ENCODE measurements around the gene SYCE1. TPM values are rescaled to one million over a fixed set of nuclear protein-coding genes. Genes with fewer than 3 reads are reported as not detected.
A peak's percentile ranks its signal among the peaks of the same experiment; 100 is the strongest.
"Not testable (repeated sequence)": the region's sequence is repeated elsewhere in the genome, so short reads cannot be mapped to it uniquely, and the experiment has no call there.

The SYCE1 gene
- polyA plus RNA-seq, 1 donor (not counting 4 experiments of a cell fraction or from before 2014, with no cell fraction given) = not detected

GRCh38 chr10:133608855-133609254 is 43.5 kb upstream of the SYCE1 start:
- no peaks in the 10 kb centered on the region for H3K9me1 ChIP-seq (ENCODE audit: control insufficient read depth, extremely low read depth, insufficient read depth, low read length)
- DNase-seq (ENCODE audit: low read depth, low spot score) = no peak
- no peak overlapping the region for H3K4me2 ChIP-seq (ENCODE audit: control insufficient read depth, extremely low read depth, insufficient read depth, low read depth, low read length)
- dilution Hi-C loops (cut with MboI; ENCODE audit: extremely low pct_ligation_motif_present, low sequenced_read_pairs) = no loop called here
- H3K79me2 ChIP-seq (ENCODE audit: control insufficient read depth, insufficient read depth, low read length) = no peaks in the 10 kb centered on the region
- no peak overlapping the region for H3K9ac ChIP-seq (ENCODE audit: control insufficient read depth, extremely low read depth, insufficient read depth, low read length)
- peak in 2 of 3 experiments; percentile 34 to 43 for TF ChIP-seq CTCF (optimal IDR thresholded peaks at IDR 0.05 in 1 of 3, IDR thresholded peaks at IDR 0.05 in 1 of 3, conservative IDR thresholded peaks at IDR 0.05 in 1 of 3; ENCODE audit: extremely low read depth in 1 of 3, insufficient read depth in 2 of 3, low read length in 3 of 3)
- TF ChIP-seq EZH2 (IDR thresholded peaks at IDR 0.05; ENCODE audit: low read length) = no peak
- no peak for FAIRE-seq
- no peak overlapping the region for H3K27ac ChIP-seq (ENCODE audit: control insufficient read depth, insufficient read depth, low read length)
- no peaks in the 10 kb centered on the region for H3K27me3 ChIP-seq (ENCODE audit: control insufficient read depth, extremely low read depth, insufficient read depth, low read length)
- no peaks in the 10 kb centered on the region for H4K20me1 ChIP-seq (ENCODE audit: control insufficient read depth, extremely low read depth, insufficient read depth, low read length)
- H2AFZ ChIP-seq (ENCODE audit: control insufficient read depth, low read length) = no peak overlapping the region
- no peaks in the 10 kb centered on the region for H3K9me3 ChIP-seq (ENCODE audit: control insufficient read depth, low read depth, low read length)
- H3K4me1 ChIP-seq (ENCODE audit: control insufficient read depth, extremely low read depth, insufficient read depth, low read length) = no peaks in the 10 kb centered on the region
- no peaks in the 10 kb centered on the region for H3K36me3 ChIP-seq (ENCODE audit: control insufficient read depth in 2 of 2, extremely low read depth in 1 of 2, insufficient read depth in 2 of 2, low read length in 2 of 2)
- no peak overlapping the region for H3K4me3 ChIP-seq (ENCODE audit: control insufficient read depth in 2 of 3, extremely low read depth in 1 of 3, insufficient read depth in 2 of 3, low read depth in 1 of 3, low read length in 3 of 3)

GRCh38 chr10:133603434-133603833 is 38.1 kb upstream of the SYCE1 start:
- H3K9me1 ChIP-seq (ENCODE audit: control insufficient read depth, extremely low read depth, insufficient read depth, low read length); H4K20me1 ChIP-seq (ENCODE audit: control insufficient read depth, extremely low read depth, insufficient read depth, low read length); H3K27ac ChIP-seq (ENCODE audit: control insufficient read depth, insufficient read depth, low read length); H3K27me3 ChIP-seq (ENCODE audit: control insufficient read depth, extremely low read depth, insufficient read depth, low read length); H3K36me3 ChIP-seq (ENCODE audit: control insufficient read depth in 2 of 2, extremely low read depth in 1 of 2, insufficient read depth in 2 of 2, low read length in 2 of 2); H3K4me1 ChIP-seq (ENCODE audit: control insufficient read depth, extremely low read depth, insufficient read depth, low read length); H3K4me2 ChIP-seq (ENCODE audit: control insufficient read depth, extremely low read depth, insufficient read depth, low read depth, low read length); H2AFZ ChIP-seq (ENCODE audit: control insufficient read depth, low read length); H3K79me2 ChIP-seq (ENCODE audit: control insufficient read depth, insufficient read depth, low read length); H3K9me3 ChIP-seq (ENCODE audit: control insufficient read depth, low read depth, low read length); H3K9ac ChIP-seq (ENCODE audit: control insufficient read depth, extremely low read depth, insufficient read depth, low read length); dilution Hi-C loops (cut with MboI; ENCODE audit: extremely low pct_ligation_motif_present, low sequenced_read_pairs); H3K4me3 ChIP-seq (ENCODE audit: control insufficient read depth in 2 of 3, extremely low read depth in 1 of 3, insufficient read depth in 2 of 3, low read depth in 1 of 3, low read length in 3 of 3); DNase-seq (ENCODE audit: low read depth, low spot score); FAIRE-seq: not testable (repeated sequence)

GRCh38 chr10:133600657-133601056 is 35.3 kb upstream of the SYCE1 start:
- dilution Hi-C loops (cut with MboI; ENCODE audit: extremely low pct_ligation_motif_present, low sequenced_read_pairs) = no loop called here
- no peak overlapping the region for H3K9ac ChIP-seq (ENCODE audit: control insufficient read depth, extremely low read depth, insufficient read depth, low read length)
- H3K9me1 ChIP-seq (ENCODE audit: control insufficient read depth, extremely low read depth, insufficient read depth, low read length) = no peaks in the 10 kb centered on the region
- no peaks in the 10 kb centered on the region for H3K36me3 ChIP-seq (ENCODE audit: control insufficient read depth in 2 of 2, extremely low read depth in 1 of 2, insufficient read depth in 2 of 2, low read length in 2 of 2)
- H3K9me3 ChIP-seq (ENCODE audit: control insufficient read depth, low read depth, low read length) = no peaks in the 10 kb centered on the region
- TF ChIP-seq EZH2 (IDR thresholded peaks at IDR 0.05; ENCODE audit: low read length) = no peak
- TF ChIP-seq CTCF (optimal IDR thresholded peaks at IDR 0.05 in 1 of 3, IDR thresholded peaks at IDR 0.05 in 1 of 3, conservative IDR thresholded peaks at IDR 0.05 in 1 of 3; ENCODE audit: extremely low read depth in 1 of 3, insufficient read depth in 2 of 3, low read length in 3 of 3) = no peak
- no peaks in the 10 kb centered on the region for H4K20me1 ChIP-seq (ENCODE audit: control insufficient read depth, extremely low read depth, insufficient read depth, low read length)
- no peak overlapping the region for H3K4me3 ChIP-seq (ENCODE audit: control insufficient read depth in 2 of 3, extremely low read depth in 1 of 3, insufficient read depth in 2 of 3, low read depth in 1 of 3, low read length in 3 of 3)
- no peak overlapping the region for H2AFZ ChIP-seq (ENCODE audit: control insufficient read depth, low read length)
- no peak overlapping the region for H3K4me2 ChIP-seq (ENCODE audit: control insufficient read depth, extremely low read depth, insufficient read depth, low read depth, low read length)
- H3K4me1 ChIP-seq (ENCODE audit: control insufficient read depth, extremely low read depth, insufficient read depth, low read length) = no peaks in the 10 kb centered on the region
- DNase-seq (ENCODE audit: low read depth, low spot score) (no peak), FAIRE-seq (no peak)
- no peaks in the 10 kb centered on the region for H3K79me2 ChIP-seq (ENCODE audit: control insufficient read depth, insufficient read depth, low read length)
- no peak overlapping the region for H3K27ac ChIP-seq (ENCODE audit: control insufficient read depth, insufficient read depth, low read length)
- H3K27me3 ChIP-seq (ENCODE audit: control insufficient read depth, extremely low read depth, insufficient read depth, low read length) = no peaks in the 10 kb centered on the region

- H3K79me2 ChIP-seq (ENCODE audit: control insufficient read depth, insufficient read depth, low read length); H3K27me3 ChIP-seq (ENCODE audit: control insufficient read depth, extremely low read depth, insufficient read depth, low read length); FAIRE-seq; H3K4me1 ChIP-seq (ENCODE audit: control insufficient read depth, extremely low read depth, insufficient read depth, low read length); H3K9me3 ChIP-seq (ENCODE audit: control insufficient read depth, low read depth, low read length); H3K9me1 ChIP-seq (ENCODE audit: control insufficient read depth, extremely low read depth, insufficient read depth, low read length); H3K36me3 ChIP-seq (ENCODE audit: control insufficient read depth in 2 of 2, extremely low read depth in 1 of 2, insufficient read depth in 2 of 2, low read length in 2 of 2); H3K9ac ChIP-seq (ENCODE audit: control insufficient read depth, extremely low read depth, insufficient read depth, low read length); H3K4me2 ChIP-seq (ENCODE audit: control insufficient read depth, extremely low read depth, insufficient read depth, low read depth, low read length); H3K27ac ChIP-seq (ENCODE audit: control insufficient read depth, insufficient read depth, low read length); H4K20me1 ChIP-seq (ENCODE audit: control insufficient read depth, extremely low read depth, insufficient read depth, low read length); dilution Hi-C loops (cut with MboI; ENCODE audit: extremely low pct_ligation_motif_present, low sequenced_read_pairs); H2AFZ ChIP-seq (ENCODE audit: control insufficient read depth, low read length); DNase-seq (ENCODE audit: low read depth, low spot score); H3K4me3 ChIP-seq (ENCODE audit: control insufficient read depth in 2 of 3, extremely low read depth in 1 of 3, insufficient read depth in 2 of 3, low read depth in 1 of 3, low read length in 3 of 3): not testable (repeated sequence)
Measured at GRCh38 chr10:133599869-133600268, 34.5 kb upstream of the SYCE1 start.
